SK-N-SH (cell line): Measurements from ENCODE around the gene PTPN13.

Source experiments
- JUND ChIP-seq: IDR thresholded peaks from 2 replicates; pipeline ENCODE4 v1.4.0; 2012
- MXI1 ChIP-seq: IDR thresholded peaks from 2 replicates; pipeline ENCODE4 v1.6.1; 2012; ENCODE audit warnings: mild to moderate bottlenecking, low read depth, low read length, improper control_type of control experiment
- RAD21 ChIP-seq: IDR thresholded peaks from 2 replicates; pipeline ENCODE4 v1.6.1; 2012; ENCODE audit warnings: mild to moderate bottlenecking, low read length
- TAF1 ChIP-seq: IDR thresholded peaks from 2 replicates; pipeline ENCODE4 v1.6.1; 2012; ENCODE audit warnings: low read depth, mild to moderate bottlenecking, low read length, moderate library complexity, borderline replicate concordance
- TF ChIP-seq, protein P1 (sequence below): fragments of 200-600 bp; sonication (generic); IDR thresholded peaks from 2 replicates; pipeline ENCODE4 v1.6.1; 2017; ENCODE audit warnings: antibody characterized with exemption, mild to moderate bottlenecking, moderate library complexity
- TF ChIP-seq, protein P2 (sequence below): IDR thresholded peaks from 2 replicates; pipeline ENCODE4 v1.6.1; 2012; ENCODE audit warnings: mild to moderate bottlenecking, low read depth, low read length, moderate library complexity

DNA sequence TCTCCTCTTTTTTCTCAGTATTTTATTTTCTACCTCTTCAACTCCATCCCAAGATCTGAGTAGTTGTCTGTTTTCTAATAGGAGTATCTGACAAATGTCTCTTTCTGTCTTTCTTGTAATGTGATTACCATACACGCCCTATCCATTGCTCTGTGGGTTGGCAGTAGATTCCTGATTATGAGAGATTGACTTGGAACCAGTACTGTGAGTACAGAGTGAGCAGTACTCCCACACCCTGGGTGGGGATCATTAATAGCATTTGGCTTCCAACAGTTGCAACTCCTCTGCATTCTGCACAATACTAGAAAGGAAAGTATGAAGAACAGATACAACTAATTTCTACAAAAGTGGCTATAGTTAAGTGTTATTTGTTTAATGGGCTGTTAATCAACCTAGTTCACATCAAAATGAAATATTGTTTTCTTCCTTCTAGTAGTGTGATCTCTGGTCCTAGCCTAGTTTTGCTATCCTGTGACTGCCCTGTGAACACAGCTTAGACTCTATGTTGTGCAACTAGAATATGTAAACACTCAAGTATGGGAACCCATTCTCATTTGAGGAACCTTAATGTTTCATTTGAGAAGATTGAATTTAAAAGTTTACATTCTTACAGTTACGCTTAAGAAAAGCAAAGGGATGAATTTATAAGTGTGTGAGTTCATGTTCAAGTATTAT, 112.9 kb downstream of the PTPN13 start:
- TF ChIP-seq TAF1 = no peak
- TF ChIP-seq, protein P1, sequence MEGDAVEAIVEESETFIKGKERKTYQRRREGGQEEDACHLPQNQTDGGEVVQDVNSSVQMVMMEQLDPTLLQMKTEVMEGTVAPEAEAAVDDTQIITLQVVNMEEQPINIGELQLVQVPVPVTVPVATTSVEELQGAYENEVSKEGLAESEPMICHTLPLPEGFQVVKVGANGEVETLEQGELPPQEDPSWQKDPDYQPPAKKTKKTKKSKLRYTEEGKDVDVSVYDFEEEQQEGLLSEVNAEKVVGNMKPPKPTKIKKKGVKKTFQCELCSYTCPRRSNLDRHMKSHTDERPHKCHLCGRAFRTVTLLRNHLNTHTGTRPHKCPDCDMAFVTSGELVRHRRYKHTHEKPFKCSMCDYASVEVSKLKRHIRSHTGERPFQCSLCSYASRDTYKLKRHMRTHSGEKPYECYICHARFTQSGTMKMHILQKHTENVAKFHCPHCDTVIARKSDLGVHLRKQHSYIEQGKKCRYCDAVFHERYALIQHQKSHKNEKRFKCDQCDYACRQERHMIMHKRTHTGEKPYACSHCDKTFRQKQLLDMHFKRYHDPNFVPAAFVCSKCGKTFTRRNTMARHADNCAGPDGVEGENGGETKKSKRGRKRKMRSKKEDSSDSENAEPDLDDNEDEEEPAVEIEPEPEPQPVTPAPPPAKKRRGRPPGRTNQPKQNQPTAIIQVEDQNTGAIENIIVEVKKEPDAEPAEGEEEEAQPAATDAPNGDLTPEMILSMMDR = no peak
- TF ChIP-seq, protein P2, sequence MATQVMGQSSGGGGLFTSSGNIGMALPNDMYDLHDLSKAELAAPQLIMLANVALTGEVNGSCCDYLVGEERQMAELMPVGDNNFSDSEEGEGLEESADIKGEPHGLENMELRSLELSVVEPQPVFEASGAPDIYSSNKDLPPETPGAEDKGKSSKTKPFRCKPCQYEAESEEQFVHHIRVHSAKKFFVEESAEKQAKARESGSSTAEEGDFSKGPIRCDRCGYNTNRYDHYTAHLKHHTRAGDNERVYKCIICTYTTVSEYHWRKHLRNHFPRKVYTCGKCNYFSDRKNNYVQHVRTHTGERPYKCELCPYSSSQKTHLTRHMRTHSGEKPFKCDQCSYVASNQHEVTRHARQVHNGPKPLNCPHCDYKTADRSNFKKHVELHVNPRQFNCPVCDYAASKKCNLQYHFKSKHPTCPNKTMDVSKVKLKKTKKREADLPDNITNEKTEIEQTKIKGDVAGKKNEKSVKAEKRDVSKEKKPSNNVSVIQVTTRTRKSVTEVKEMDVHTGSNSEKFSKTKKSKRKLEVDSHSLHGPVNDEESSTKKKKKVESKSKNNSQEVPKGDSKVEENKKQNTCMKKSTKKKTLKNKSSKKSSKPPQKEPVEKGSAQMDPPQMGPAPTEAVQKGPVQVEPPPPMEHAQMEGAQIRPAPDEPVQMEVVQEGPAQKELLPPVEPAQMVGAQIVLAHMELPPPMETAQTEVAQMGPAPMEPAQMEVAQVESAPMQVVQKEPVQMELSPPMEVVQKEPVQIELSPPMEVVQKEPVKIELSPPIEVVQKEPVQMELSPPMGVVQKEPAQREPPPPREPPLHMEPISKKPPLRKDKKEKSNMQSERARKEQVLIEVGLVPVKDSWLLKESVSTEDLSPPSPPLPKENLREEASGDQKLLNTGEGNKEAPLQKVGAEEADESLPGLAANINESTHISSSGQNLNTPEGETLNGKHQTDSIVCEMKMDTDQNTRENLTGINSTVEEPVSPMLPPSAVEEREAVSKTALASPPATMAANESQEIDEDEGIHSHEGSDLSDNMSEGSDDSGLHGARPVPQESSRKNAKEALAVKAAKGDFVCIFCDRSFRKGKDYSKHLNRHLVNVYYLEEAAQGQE = no peak
- no peak for TF ChIP-seq MXI1
- TF ChIP-seq JUND = no peak
- TF ChIP-seq RAD21 = no peak
